Adrenal gland (tissue), 12 donors: ENCODE data around the gene CCDC175. TPM values are rescaled to one million over a fixed set of nuclear protein-coding genes. Genes with fewer than 3 reads are reported as not detected.

Source experiments
- DNase-seq, 7 donors: peaks; one replicate each; pipeline ENCODE4 v3.0.0-alpha.2; 2019 to 2020
- H3K27ac ChIP-seq, 5 donors: fragments of 200-600 bp; sonication (generic) in 4 of 5; 1 replicate in 3 of 5; 2 replicates in 2 of 5; pipeline versions ENCODE4 v1.5.1 to v1.8.0; 2016 to 2020; ENCODE audit warnings: mild to moderate bottlenecking in 1 of 5
- H3K27me3 ChIP-seq: fragments of 200-600 bp; 2 replicates; pipeline ENCODE4 v1.8.0; 2021
- H3K36me3 ChIP-seq, 2 donors: fragments of 200-600 bp; replicated peaks in 1 of 2; 1 replicate in 1 of 2; 2 replicates in 1 of 2; pipeline versions ENCODE4 v1.5.1 to v1.8.0; 2018 to 2022
- H3K4me1 ChIP-seq, 2 donors: fragments of 200-600 bp; replicated peaks in 1 of 2; 1 replicate in 1 of 2; 2 replicates in 1 of 2; pipeline versions ENCODE4 v1.5.1 to v1.8.0; 2018 to 2021
- H3K4me3 ChIP-seq, 4 donors: fragments of 200-600 bp; sonication (generic) in 3 of 4; one replicate each; pipeline ENCODE4 v1.5.1; 2016 to 2018
- H3K9me3 ChIP-seq, 3 donors: fragments of 200-600 bp; sonication (generic) in 1 of 3; replicated peaks in 1 of 3; 1 replicate in 2 of 3; 2 replicates in 1 of 3; pipeline versions ENCODE4 v1.5.1 to v1.8.0; 2016 to 2021
- POLR2A ChIP-seq, 2 donors: fragments of 450-650 bp; IDR thresholded peaks; one replicate each; pipeline ENCODE4 v1.6.1; 2017; ENCODE audit warnings: antibody characterized with exemption in 2 of 2, mild to moderate bottlenecking in 2 of 2, moderate library complexity in 1 of 2
- WGBS, 4 donors: extraction: QIAGEN DNeasy Blood & Tissue Kit in 2 of 4; methylation state at CpG; one replicate each; pipeline versions ENCODE4 v1.1.5 to v1.1.7; 2013 to 2017; 5-methylcytosine and 5-hydroxymethylcytosine counted together
- intact Hi-C, 2 donors: fragments of 100-400 bp; cut with DNase I; formaldehyde crosslinking; loops; one replicate each; pipeline versions ENCODE4 v1.14.1 to v1.15.0; 2022 to 2023
- polyA plus RNA-seq, 3 donors: library from polyadenylated mRNA; stranded (reverse); fragments of 200-250 nt in 2 of 3; fragments of 350-450 nt in 1 of 3; fragmentation: Illumina TruSeq in 1 of 3; extraction: RNeasy Lipid Tissue Mini Kit (QIAGEN cat#74804) in 1 of 3; gene quantifications; one replicate each; pipeline ENCODE4 v1.2.3, GENCODE V29; 2013 to 2014
- total RNA-seq, 9 donors: library from RNA; depleted of rRNA in 4 of 9; stranded (reverse); fragments of >200 nt in 4 of 9; fragments of 120-200 nt in 1 of 9; fragmentation: NEBNext Ultra II Directional in 1 of 9; extraction: Animal tissue kit (Norgen Biotek cat#: 25700) in 1 of 9; gene quantifications; one replicate each; pipeline versions ENCODE4 v1.1.0 to v1.2.4, GENCODE V29; 2013 to 2023
- TF ChIP-seq, protein P1 (sequence below), 6 experiments: fragments of 450-650 bp in 4 of 6; fragments of 200-600 bp in 2 of 6; sonication (generic) in 1 of 6; IDR thresholded peaks; 1 replicate in 5 of 6; 2 replicates in 1 of 6; pipeline versions ENCODE4 v1.5.1 to v1.8.0; 2016 to 2021; ENCODE audit warnings: antibody characterized with exemption in 6 of 6, mild to moderate bottlenecking in 2 of 6, moderate library complexity in 1 of 6
- donor health status: healthy with polysubstance abuse.
- donor health status: Bipolar disorder and iron deficiency.
- donor health status: DM: yes; HTN: yes; CAD: no.
- donor health status: DM: no; HTN: no; CAD: no.
- donor health status: DM: no; HTN: no; CAD: no.
- donor health status: DM: yes; HTN: yes; CAD: no.

CCDC175 gene
- total and polyA plus RNA-seq, 12 donors: 0.49 to 0.77 TPM; not detected in 10

DNA sequence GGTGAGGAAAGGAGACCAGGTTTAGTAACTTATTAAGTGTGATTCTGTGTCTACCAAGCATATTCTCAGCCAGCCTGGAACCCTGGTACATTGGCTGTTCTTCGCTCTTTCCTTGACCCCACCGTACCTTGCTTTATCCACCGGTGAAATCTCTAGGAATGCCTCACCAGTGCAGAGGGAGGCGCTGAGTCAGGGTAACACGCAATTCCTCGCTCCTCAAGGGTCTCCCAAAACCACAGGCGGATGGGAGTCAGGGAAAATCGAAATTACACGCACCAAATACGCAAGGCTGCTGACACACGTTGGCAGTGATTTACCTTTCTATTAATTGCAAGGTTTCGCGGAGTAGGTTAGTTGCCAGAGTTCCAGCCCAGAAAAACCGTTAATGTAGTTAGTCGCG, 93.2 kb downstream of the CCDC175 start:
- intact Hi-C loops: no loop called here
- 1 to 3% (median 2%) methylated on average over 16 of the region's 16 CpGs for WGBS, 4 donors
- peak overlapping the region in 3 of 4 donors; percentile 13 to 89 (median 88) for H3K4me3 ChIP-seq
- peak; percentile 36 to 70 (median 49) for DNase-seq
- TF ChIP-seq, protein P1, sequence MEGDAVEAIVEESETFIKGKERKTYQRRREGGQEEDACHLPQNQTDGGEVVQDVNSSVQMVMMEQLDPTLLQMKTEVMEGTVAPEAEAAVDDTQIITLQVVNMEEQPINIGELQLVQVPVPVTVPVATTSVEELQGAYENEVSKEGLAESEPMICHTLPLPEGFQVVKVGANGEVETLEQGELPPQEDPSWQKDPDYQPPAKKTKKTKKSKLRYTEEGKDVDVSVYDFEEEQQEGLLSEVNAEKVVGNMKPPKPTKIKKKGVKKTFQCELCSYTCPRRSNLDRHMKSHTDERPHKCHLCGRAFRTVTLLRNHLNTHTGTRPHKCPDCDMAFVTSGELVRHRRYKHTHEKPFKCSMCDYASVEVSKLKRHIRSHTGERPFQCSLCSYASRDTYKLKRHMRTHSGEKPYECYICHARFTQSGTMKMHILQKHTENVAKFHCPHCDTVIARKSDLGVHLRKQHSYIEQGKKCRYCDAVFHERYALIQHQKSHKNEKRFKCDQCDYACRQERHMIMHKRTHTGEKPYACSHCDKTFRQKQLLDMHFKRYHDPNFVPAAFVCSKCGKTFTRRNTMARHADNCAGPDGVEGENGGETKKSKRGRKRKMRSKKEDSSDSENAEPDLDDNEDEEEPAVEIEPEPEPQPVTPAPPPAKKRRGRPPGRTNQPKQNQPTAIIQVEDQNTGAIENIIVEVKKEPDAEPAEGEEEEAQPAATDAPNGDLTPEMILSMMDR (IDR thresholded peaks at IDR 0.05): no peak
- no peak for TF ChIP-seq POLR2A (IDR thresholded peaks at IDR 0.05)
- peaks cover 29 to 74% of the 10 kb centered on the region in 2 donors for H3K4me1 ChIP-seq
- H3K27me3 ChIP-seq: no peaks in the 10 kb centered on the region
- H3K27ac ChIP-seq: peak overlapping the region; percentile 64 to 97 (median 95)
- peaks cover 0 to 17% of the 10 kb centered on the region in 2 donors for H3K36me3 ChIP-seq
- H3K9me3 ChIP-seq: no peaks in the 10 kb centered on the region

DNA sequence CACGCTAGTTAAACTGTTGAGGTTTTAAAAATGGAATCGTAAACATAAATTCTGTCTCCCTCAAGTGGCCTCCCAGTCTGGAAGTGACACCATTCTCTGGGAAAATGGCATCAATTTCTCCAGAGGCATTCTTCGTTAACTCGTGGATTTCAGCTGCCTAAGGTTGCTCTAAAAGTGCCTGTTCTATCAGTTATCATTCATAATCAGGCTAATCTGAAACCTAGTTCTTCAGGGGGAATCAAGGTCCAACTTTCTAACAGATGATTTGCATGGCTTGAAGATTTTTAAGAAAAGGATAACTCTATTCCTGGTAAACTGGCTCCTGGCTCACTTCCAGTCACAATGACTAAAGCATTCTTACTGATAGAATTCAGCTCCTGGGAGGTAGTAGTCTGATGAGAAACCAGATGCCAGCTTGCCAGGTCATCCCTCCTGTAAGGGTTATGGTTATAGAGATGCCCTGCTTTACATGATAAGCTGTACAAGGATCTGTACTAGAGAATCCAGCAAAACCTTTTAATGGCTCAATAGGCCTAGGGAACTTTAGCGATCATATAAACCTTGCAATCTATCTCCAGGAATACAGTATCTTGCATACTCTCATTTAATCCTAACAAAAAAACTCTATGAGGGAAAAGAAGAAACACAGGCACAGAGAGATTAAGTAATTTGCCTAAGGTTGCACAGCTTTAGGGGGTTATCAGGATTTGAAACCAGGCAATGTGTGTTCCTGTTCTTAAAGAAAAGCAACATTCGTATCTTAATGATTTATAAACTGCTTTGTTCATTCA, 93.9 kb downstream of the CCDC175 start:
- Histone ChIP-seq H3K4me1 (peaks cover 29 to 67% of the 10 kb centered on the region in 2 donors), H3K4me3 (peak overlapping the region in 2 of 4 donors; percentile 88 to 89), H3K27ac (peak overlapping the region; percentile 9 to 97 (median 95)), H3K27me3 (no peaks in the 10 kb centered on the region), H3K9me3 (no peaks in the 10 kb centered on the region), H3K36me3 (peaks cover 0 to 16% of the 10 kb centered on the region in 2 donors)
- DNase-seq: peak; percentile 43 to 76 (median 71)
- peak in 1 of 2 donors; percentile 6 for TF ChIP-seq POLR2A (IDR thresholded peaks at IDR 0.05)
- TF ChIP-seq, protein P1 (IDR thresholded peaks at IDR 0.05): no peak
- intact Hi-C loops: no loop called here
- WGBS, 4 donors: 26 to 34% (median 29%) methylated on average over 6 of the region's 6 CpGs

DNA sequence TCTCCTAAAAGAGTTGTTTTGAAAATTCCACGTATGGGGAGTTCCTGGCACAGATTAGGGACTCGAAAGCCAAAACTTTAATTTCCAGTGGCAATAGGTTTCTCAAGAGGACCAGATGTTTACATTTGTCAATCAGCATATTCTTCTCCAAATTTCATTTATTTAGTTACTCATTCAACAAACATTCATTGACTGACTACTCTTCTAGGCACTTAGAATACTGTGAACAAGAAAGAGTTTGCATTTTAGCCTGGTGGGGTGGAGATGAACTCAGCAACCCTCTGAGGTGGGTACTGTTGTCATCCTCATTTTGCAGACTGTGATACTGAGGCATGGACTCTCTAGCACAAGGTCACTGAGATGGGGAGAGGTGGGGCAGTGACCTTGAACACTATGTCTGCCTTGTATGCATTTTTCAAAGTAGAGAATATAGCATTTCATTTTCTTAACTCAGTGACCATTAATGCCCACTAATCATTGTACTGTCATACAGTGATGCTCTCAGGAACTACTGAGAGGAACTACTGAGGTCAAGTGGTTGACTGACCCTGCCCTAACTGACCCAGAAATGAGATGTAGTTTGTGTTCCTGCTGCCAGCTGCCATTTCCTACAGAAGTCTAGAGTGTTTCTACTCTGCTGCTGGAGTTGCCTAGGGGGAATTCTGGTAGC, 94.6 kb downstream of the CCDC175 start:
- Histone ChIP-seq H3K27me3 (no peaks in the 10 kb centered on the region), H3K4me3 (peak overlapping the region in 1 of 4 donors; percentile 88), H3K36me3 (peaks cover 0 to 12% of the 10 kb centered on the region in 2 donors), H3K4me1 (peaks cover 29 to 62% of the 10 kb centered on the region in 2 donors), H3K27ac (peak overlapping the region; percentile 9 to 97 (median 95)), H3K9me3 (no peaks in the 10 kb centered on the region)
- TF ChIP-seq, protein P1 (IDR thresholded peaks at IDR 0.05): no peak
- TF ChIP-seq POLR2A (IDR thresholded peaks at IDR 0.05): no peak
- DNase-seq: peak in 1 of 7 donors; percentile 6
- WGBS, 4 donors: 57 to 75% (median 65%) methylated on average over 2 of the region's 2 CpGs
- intact Hi-C loops: no loop called here

DNA sequence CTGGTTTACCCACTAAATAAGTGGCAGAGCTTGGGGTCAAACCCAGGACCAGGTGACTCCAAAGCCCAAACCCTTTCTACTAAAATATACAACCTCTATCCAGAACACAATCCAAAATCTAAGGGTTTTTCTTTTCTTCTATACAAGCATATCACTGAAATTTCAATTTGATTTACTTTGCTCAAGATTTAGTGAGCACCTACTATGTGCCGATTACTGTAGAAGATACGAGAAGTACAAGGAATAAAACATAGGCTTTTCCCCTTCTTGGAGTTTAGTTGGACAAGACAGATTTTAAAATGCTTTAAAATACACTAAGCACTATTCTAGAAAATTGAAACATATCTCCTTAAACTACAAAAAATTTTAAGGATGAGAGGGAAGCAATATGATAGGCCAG, 95.2 kb downstream of the CCDC175 start:
- Histone ChIP-seq H3K4me3 (no peak overlapping the region), H3K27me3 (no peaks in the 10 kb centered on the region), H3K36me3 (peaks cover 0 to 12% of the 10 kb centered on the region in 2 donors), H3K4me1 (peaks cover 29 to 56% of the 10 kb centered on the region in 2 donors), H3K9me3 (no peaks in the 10 kb centered on the region), H3K27ac (peak overlapping the region in 1 of 5 donors; percentile 24)
- TF ChIP-seq, protein P1 (IDR thresholded peaks at IDR 0.05): no peak
- TF ChIP-seq POLR2A (IDR thresholded peaks at IDR 0.05): no peak
- intact Hi-C loops: no loop called here
- DNase-seq: no peak
- WGBS, 4 donors: 95 to 98% (median 97%) methylated on average over 2 of the region's 2 CpGs
